T-cell (primary cell): ENCODE measurements around the gene MYOCD. TPM values are rescaled to one million over a fixed set of nuclear protein-coding genes. Genes with fewer than 3 reads are reported as not detected.
"Not testable (repeated sequence)": the region's sequence is repeated elsewhere in the genome, so short reads cannot be mapped to it uniquely, and the experiment has no call there.

Experiments used
- ATAC-seq, 4 experiments: fragments of 200-7000 bp in 3 of 4; fragments of 150-1000 bp in 1 of 4; cut with Tn5 transposase; replicated peaks in 1 of 4; 1 replicate in 3 of 4; 2 replicates in 1 of 4; pipeline ENCODE4 v1.10.0; 2021; ENCODE audit warnings: moderate library complexity in 3 of 4, mild to moderate bottlenecking in 2 of 4, moderate number of reproducible peaks in 1 of 4
- CTCF ChIA-PET, 2 donors: fragments of 300-600 bp; sonication (Branson Sonifier 250); formaldehyde crosslinking; loops; one replicate each; lab custom pipeline; 2022; ENCODE audit warnings: antibody characterized with exemption in 2 of 2; lab: Charles Lee
- POLR2A ChIA-PET, 2 donors: fragments of 300-600 bp; sonication (Branson Sonifier 250); formaldehyde crosslinking; loops; one replicate each; lab custom pipeline; 2022; ENCODE audit warnings: antibody characterized with exemption in 2 of 2; lab: Charles Lee
- DNase-seq, 35 experiments: peaks; one replicate each; pipeline versions ENCODE4 v3.0.0 to v3.0.0-alpha.2; 2013 to 2023
- H3K27ac ChIP-seq: one replicate; pipeline ENCODE4 v1.5.1; 2013; ENCODE audit warnings: low read length
- H3K27me3 ChIP-seq, 2 experiments: replicated peaks in 1 of 2; 1 replicate in 1 of 2; 2 replicates in 1 of 2; pipeline versions ENCODE4 v1.6.1 to v1.7.0; 2013; ENCODE audit warnings: low read length in 1 of 2, mixed read lengths in 1 of 2; ENCODE audit not compliant: control insufficient read depth in 2 of 2, insufficient read depth in 2 of 2; ENCODE audit errors: extremely low read depth in 1 of 2
- H3K36me3 ChIP-seq, 2 donors: 1 replicate in 1 of 2; 2 replicates in 1 of 2; pipeline versions ENCODE4 v1.6.1 to v1.7.0; 2013; ENCODE audit warnings: low read length in 1 of 2; ENCODE audit not compliant: control insufficient read depth in 2 of 2, insufficient read depth in 1 of 2; ENCODE audit errors: extremely low read depth in 1 of 2
- H3K4me1 ChIP-seq, 2 experiments: 1 replicate in 1 of 2; 2 replicates in 1 of 2; pipeline versions ENCODE4 v1.6.1 to v1.7.0; 2013; ENCODE audit warnings: low read length in 2 of 2, mixed read lengths in 1 of 2; ENCODE audit not compliant: insufficient read depth in 2 of 2, control insufficient read depth in 1 of 2; ENCODE audit errors: extremely low read depth in 1 of 2
- H3K4me3 ChIP-seq, 2 donors: 1 replicate in 1 of 2; 2 replicates in 1 of 2; pipeline versions ENCODE4 v1.5.1 to v1.7.0; 2013; ENCODE audit warnings: mild to moderate bottlenecking in 2 of 2, low read length in 1 of 2, moderate library complexity in 1 of 2; ENCODE audit not compliant: control insufficient read depth in 1 of 2; ENCODE audit errors: extremely low read depth in 1 of 2
- H3K9me3 ChIP-seq: 2 replicates; pipeline ENCODE4 v1.7.0; 2013
- H3K27ac Mint-ChIP-seq, 2 donors: one replicate each; pipeline ENCODE4 v1.8.0; 2020 to 2021; ENCODE audit warnings: mild to moderate bottlenecking in 2 of 2, mixed read lengths in 2 of 2
- H3K27me3 Mint-ChIP-seq, 2 donors: one replicate each; pipeline ENCODE4 v1.8.0; 2021 to 2022; ENCODE audit warnings: mixed read lengths in 2 of 2
- H3K36me3 Mint-ChIP-seq: one replicate; pipeline ENCODE4 v1.8.0; 2021; ENCODE audit warnings: mixed read lengths
- H3K4me1 Mint-ChIP-seq, 3 donors: one replicate each; pipeline ENCODE4 v1.8.0; 2020 to 2022; ENCODE audit warnings: mixed read lengths in 3 of 3, mild to moderate bottlenecking in 1 of 3
- H3K4me3 Mint-ChIP-seq, 3 donors: one replicate each; pipeline ENCODE4 v1.8.0; 2020 to 2022; ENCODE audit warnings: mild to moderate bottlenecking in 3 of 3, mixed read lengths in 3 of 3, moderate library complexity in 3 of 3
- H3K9me3 Mint-ChIP-seq, 3 donors: one replicate each; pipeline ENCODE4 v1.8.0; 2020 to 2022; ENCODE audit warnings: mixed read lengths in 3 of 3
- WGBS: methylation state at CpG from one replicate; pipeline ENCODE4 v1.1.5; 2013; ENCODE audit warnings: missing lambda C conversion rate; ENCODE audit not compliant: insufficient coverage; 5-methylcytosine and 5-hydroxymethylcytosine counted together
- total RNA-seq, 35 experiments: library from RNA in 6 of 35; stranded (reverse) in 6 of 35; fragments of 120-200 nt in 1 of 35; gene quantifications; one replicate each; pipeline versions ENCODE4 v1.2.1 to v1.2.4 and lab custom pipeline; 2013 to 2026

Gene MYOCD
- total RNA-seq, 5 donors from 2014 or later (not counting 1 experiment from before 2014, with no cell fraction given) = not detected

DNA sequence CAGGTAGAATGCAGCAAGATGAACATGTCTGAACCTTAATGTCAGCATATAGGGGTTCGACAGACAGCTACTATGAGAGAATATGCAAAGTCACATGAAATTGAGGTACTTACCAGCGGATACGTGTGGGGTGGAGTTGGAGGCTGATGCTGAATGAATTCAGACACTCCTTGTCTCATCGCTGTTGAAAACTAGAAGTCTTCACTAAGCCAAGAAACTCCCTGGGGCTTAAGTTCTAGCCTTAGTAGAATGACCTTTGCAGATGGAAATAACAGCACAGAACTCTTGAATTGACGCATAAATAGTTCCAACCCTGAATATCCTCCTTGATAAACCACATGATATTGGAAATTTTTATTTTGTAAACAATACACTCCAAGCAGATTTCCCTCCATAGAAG is 32.9 kb upstream of the MYOCD start:
- no peak overlapping the region for H3K27ac ChIP-seq
- H3K27me3 ChIP-seq = no peaks in the 10 kb centered on the region
- POLR2A ChIA-PET = no interaction called here
- 86% methylated on average over 4 of the region's 5 CpGs for WGBS
- no peaks in the 10 kb centered on the region for H3K4me1 ChIP-seq
- H3K9me3 ChIP-seq = no peaks in the 10 kb centered on the region
- Mint-ChIP-seq H3K9me3 (peaks cover 5 to 31% (median 5%) of the 10 kb centered on the region in 3 donors), H3K4me1 (no peaks in the 10 kb centered on the region), H3K36me3 (no peaks in the 10 kb centered on the region), H3K27me3 (peaks cover 0 to 3% of the 10 kb centered on the region in 2 donors), H3K27ac (no peak overlapping the region), H3K4me3 (no peak overlapping the region)
- no peak overlapping the region for H3K4me3 ChIP-seq
- CTCF ChIA-PET = no interaction called here
- no peak for ATAC-seq
- DNase-seq = no peak
- no peaks in the 10 kb centered on the region for H3K36me3 ChIP-seq

DNA sequence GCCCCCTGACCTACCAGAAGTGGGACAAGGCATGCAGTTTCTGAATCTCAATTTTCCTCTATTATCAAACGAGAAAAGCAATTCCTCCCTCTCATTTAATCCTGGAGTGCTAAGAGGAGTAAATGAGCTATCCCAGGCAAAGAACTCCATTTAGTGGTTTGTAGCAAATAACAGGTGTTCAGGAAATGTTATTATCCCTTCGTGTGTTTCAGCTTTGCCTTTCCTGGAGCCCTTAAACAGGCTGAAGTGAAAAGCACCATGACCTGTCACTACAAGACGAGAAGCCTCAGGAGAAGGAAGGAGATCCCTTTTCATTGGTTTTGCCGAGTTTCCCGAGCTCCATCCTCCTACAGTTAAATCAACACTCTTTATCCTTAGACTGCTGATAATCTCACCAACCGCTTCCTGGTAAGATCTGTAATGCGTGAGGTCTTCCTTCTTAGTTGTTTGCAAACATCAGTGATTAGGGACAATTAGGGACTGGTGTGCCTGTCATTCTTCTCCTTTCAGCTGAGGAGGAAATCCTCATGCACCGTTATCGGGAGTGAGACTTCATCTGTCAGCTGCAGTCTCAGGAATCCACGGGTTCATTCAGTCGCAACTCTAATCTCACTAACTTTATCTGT is 30.8 kb upstream of the MYOCD start:
- Mint-ChIP-seq H3K27ac (no peak overlapping the region), H3K4me3 (no peak overlapping the region), H3K27me3 (peaks cover 0 to 4% of the 10 kb centered on the region in 2 donors), H3K9me3 (peaks cover 7 to 27% (median 13%) of the 10 kb centered on the region in 3 donors), H3K36me3 (no peaks in the 10 kb centered on the region), H3K4me1 (no peaks in the 10 kb centered on the region)
- no peaks in the 10 kb centered on the region for H3K27me3 ChIP-seq
- no peak for DNase-seq
- no peak for ATAC-seq
- POLR2A ChIA-PET = interaction anchor here in 1 of 2 donors (0.7 kb wide), 1 partner anchor 108 kb away, joined by 3 read pairs; no protein-coding TSS in a partner anchor
- no peaks in the 10 kb centered on the region for H3K9me3 ChIP-seq
- no peaks in the 10 kb centered on the region for H3K36me3 ChIP-seq
- no peaks in the 10 kb centered on the region for H3K4me1 ChIP-seq
- CTCF ChIA-PET = no interaction called here
- H3K27ac ChIP-seq = no peak overlapping the region
- H3K4me3 ChIP-seq = no peak overlapping the region
- 4% methylated on average over 3 of the region's 11 CpGs for WGBS

DNA sequence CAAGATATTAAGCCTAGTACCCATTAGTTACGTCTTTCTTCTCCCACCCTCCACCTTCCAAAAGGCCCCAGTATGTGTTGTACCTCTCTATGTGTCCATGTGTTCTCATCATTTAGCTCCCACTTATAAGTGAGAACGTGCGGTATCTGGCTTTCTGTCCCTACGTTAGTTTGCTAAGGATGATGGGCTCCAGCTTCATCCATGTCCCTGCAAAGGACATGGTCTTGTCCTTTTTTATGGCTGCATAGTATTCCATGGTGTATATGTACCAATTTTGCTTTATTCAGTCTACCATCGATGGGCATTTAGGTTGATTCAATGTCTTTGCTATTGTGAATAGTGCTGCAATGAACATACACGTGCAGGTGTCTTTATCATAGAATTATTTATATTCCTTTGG is 29.7 kb upstream of the MYOCD start:
- DNase-seq, H3K4me3 ChIP-seq, H3K27ac ChIP-seq, H3K27ac Mint-ChIP-seq, H3K36me3 Mint-ChIP-seq, H3K27me3 Mint-ChIP-seq, H3K27me3 ChIP-seq, H3K36me3 ChIP-seq, H3K9me3 ChIP-seq, H3K4me1 ChIP-seq, CTCF ChIA-PET, H3K4me3 Mint-ChIP-seq, H3K4me1 Mint-ChIP-seq, ATAC-seq: not testable (repeated sequence)
- H3K9me3 Mint-ChIP-seq = peaks cover 7 to 22% (median 13%) of the 10 kb centered on the region in 3 donors
- POLR2A ChIA-PET = interaction anchor here in 1 of 2 donors (0.7 kb wide), 1 partner anchor 109 kb away, joined by 3 read pairs; no protein-coding TSS in a partner anchor
- 75% methylated on average over 3 of the region's 6 CpGs for WGBS

DNA sequence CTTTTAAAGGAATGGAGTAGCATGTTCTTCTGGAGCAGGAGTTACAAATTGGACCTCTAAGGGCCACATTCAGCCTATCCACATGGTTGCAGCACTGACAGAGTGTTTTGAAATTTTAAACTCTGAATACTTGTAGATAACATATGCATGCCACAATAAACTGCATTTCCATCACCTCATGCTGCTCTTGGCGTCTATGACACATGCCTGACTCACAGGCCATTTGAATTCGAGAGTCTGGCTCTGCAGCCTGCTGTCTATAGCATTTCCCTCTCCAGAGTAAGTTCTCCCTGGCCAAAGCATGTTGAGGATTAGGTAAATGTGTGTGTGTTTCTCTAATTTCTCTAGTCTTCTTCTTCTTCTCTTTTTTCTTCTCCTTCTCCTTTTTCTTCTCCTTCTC is 28.7 kb upstream of the MYOCD start:
- no peak overlapping the region for H3K27ac ChIP-seq
- Mint-ChIP-seq H3K4me3 (no peak overlapping the region), H3K27ac (no peak overlapping the region), H3K36me3 (no peaks in the 10 kb centered on the region), H3K27me3 (peaks cover 0 to 4% of the 10 kb centered on the region in 2 donors), H3K4me1 (no peaks in the 10 kb centered on the region), H3K9me3 (peaks cover 7 to 18% (median 8%) of the 10 kb centered on the region in 3 donors)
- CTCF ChIA-PET = interaction anchor here in 1 of 2 donors (0.6 kb wide), 1 partner anchor 50 kb away, joined by 4 read pairs; no protein-coding TSS in a partner anchor
- no peaks in the 10 kb centered on the region for H3K36me3 ChIP-seq
- POLR2A ChIA-PET = no interaction called here
- no peaks in the 10 kb centered on the region for H3K9me3 ChIP-seq
- no CpG with 5 or more reads among the region's 2 CpGs for WGBS
- no peak overlapping the region for H3K4me3 ChIP-seq
- no peaks in the 10 kb centered on the region for H3K4me1 ChIP-seq
- DNase-seq = no peak
- H3K27me3 ChIP-seq = no peaks in the 10 kb centered on the region
- ATAC-seq = no peak

DNA sequence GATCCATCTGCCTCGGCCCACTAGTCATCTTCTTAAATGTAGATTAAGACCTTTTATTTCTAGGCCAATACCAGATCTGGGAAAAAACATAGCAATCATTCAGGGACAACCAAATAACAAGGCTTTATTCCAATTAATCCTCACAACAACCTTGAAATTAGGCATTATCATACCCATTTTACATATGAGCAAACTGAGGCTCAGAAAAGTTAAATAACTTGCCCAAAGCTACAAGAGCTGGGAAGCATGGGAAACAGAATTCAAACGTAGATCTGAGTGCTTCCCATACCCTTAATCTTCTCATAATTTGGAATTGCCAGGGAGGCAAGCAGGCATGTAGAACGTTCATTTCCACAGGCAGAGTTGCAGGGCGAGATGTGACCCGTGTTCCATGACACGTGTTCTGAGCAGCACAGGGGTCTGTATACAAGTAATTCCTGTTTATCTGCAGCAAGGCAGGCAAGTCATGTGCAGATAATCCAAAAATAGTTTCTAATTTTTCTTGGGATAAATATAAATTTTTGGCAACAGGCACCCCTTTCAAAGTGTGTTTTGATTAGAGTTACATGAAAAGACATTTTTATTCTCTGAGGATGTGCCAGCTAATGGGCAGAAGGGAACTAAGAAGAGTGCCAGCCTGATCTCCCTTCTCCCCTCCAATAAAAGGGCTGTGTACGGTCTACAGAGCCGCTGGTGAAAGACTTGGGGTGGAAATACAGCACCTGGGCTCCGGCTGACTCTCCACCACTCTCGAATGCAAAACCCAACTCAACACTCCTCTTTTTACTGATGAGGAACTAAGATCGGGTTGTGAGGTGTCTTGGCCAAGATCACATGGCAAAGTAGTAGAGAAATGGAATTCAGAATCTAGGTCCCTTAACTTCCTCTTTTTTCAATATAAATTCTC is 27.7 kb upstream of the MYOCD start:
- peaks cover 0 to 4% of the 10 kb centered on the region in 2 donors for H3K27me3 Mint-ChIP-seq
- Histone ChIP-seq H3K4me1 (no peaks in the 10 kb centered on the region), H3K36me3 (no peaks in the 10 kb centered on the region), H3K4me3 (no peak overlapping the region), H3K27ac (no peak overlapping the region), H3K27me3 (no peaks in the 10 kb centered on the region), H3K9me3 (no peaks in the 10 kb centered on the region)
- no peak overlapping the region for H3K27ac Mint-ChIP-seq
- DNase-seq (no peak), ATAC-seq (no peak)
- H3K4me3 Mint-ChIP-seq = no peak overlapping the region
- peaks cover 7 to 18% (median 8%) of the 10 kb centered on the region in 3 donors for H3K9me3 Mint-ChIP-seq
- no peaks in the 10 kb centered on the region for H3K4me1 Mint-ChIP-seq
- H3K36me3 Mint-ChIP-seq = no peaks in the 10 kb centered on the region
- ChIA-PET POLR2A (no interaction called here), CTCF (no interaction called here)
- 82% methylated on average over 5 of the region's 11 CpGs for WGBS

DNA sequence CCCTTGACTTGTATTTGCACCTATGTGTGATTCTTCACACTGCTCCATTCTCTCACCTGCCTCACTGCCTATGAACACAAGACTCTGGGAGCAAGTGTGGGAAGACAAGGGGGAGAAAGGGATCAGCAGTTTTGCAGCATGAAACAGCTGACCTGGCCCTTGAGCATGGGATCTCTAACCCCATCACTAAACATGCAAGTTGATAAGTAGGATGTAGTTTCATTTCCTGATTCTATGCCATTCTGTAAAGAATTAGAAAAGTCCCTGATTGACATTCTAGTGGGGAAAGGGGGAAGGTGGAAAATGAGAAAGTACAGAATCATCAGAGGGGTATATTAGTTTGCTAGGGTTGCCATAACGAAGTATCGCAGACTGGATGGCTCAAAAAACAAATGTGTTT is 25.3 kb upstream of the MYOCD start:
- Mint-ChIP-seq H3K27me3 (peaks cover 0 to 4% of the 10 kb centered on the region in 2 donors), H3K4me1 (no peaks in the 10 kb centered on the region), H3K36me3 (no peaks in the 10 kb centered on the region), H3K27ac (no peak overlapping the region), H3K4me3 (no peak overlapping the region), H3K9me3 (peaks cover 7 to 15% (median 8%) of the 10 kb centered on the region in 3 donors)
- H3K9me3 ChIP-seq = no peaks in the 10 kb centered on the region
- 89% methylated on average over 2 of the region's 2 CpGs for WGBS
- no peaks in the 10 kb centered on the region for H3K4me1 ChIP-seq
- DNase-seq (no peak), ATAC-seq (no peak)
- POLR2A ChIA-PET = no interaction called here
- H3K36me3 ChIP-seq = no peaks in the 10 kb centered on the region
- no peak overlapping the region for H3K4me3 ChIP-seq
- no peaks in the 10 kb centered on the region for H3K27me3 ChIP-seq
- CTCF ChIA-PET = no interaction called here
- no peak overlapping the region for H3K27ac ChIP-seq
